ENCODE data around the gene ZNF571. TPM values are rescaled to one million over a fixed set of nuclear protein-coding genes. Genes with fewer than 3 reads are reported as not detected.
A peak's percentile ranks its signal among the peaks of the same experiment; 100 is the strongest.

The ZNF571 gene
- total and polyA plus RNA-seq, 2 experiments from 2014 or later: 4.4 to 5.0 TPM

DNA sequence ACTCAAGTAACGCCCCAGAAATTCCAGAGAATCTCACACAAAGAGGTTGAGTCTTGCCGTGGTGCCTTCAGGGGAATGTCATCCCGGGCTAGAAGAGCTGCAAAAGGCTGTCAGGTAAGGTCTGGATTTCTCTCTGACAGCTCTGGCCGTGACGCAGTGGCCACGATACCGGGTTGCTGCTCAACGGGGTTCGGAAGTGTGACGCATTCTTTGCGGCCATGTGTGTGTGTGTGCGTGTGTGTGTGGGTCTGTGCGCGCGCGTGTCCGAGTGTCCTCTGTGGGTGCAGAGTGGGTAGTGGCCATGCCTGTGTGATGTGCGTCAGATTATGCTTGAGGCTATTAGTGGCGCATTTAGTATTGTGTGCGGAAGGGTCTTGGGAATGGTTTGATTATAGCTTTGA, 390 bp upstream of the ZNF571 start:
- peaks cover 43% of the 10 kb centered on the region for H3K9me3 Mint-ChIP-seq
- Histone ChIP-seq H3K4me3 (peak overlapping the region; percentile 88), H3F3A (replicated peaks; ENCODE audit: low read depth) (peaks cover 7% of the 10 kb centered on the region), H3K27me3 (ENCODE audit: insufficient read depth) (peaks cover 13% of the 10 kb centered on the region), H3K9me2 (ENCODE audit: insufficient read depth) (no peaks in the 10 kb centered on the region; the same call in 1 of the 2 replicates), H3K27ac (ENCODE audit: low read depth) (no peak overlapping the region), H3K79me2 (replicated peaks; ENCODE audit: insufficient read depth) (peaks cover 3% of the 10 kb centered on the region), H3K4me1 (ENCODE audit: insufficient read depth) (peaks cover 13% of the 10 kb centered on the region; the same call in 1 of the 2 replicates), H2AFZ (peak overlapping the region; percentile 96), H3K36me3 (ENCODE audit: insufficient read depth) (0 out of 2 replicates have a peak, but pooled peaks cover 4% of the 10 kb centered on the region), H3K4me2 (peak overlapping the region; percentile 81), H4K20me1 (replicated peaks; ENCODE audit: insufficient read depth) (no peaks in the 10 kb centered on the region)
- peak overlapping the region; percentile 99 for H3K4me3 Mint-ChIP-seq
- peaks cover 25% of the 10 kb centered on the region for H3K36me3 Mint-ChIP-seq (ENCODE audit: low read depth)
- peak overlapping the region; percentile 99; the same call in 1 of the 2 replicates for H3K27ac Mint-ChIP-seq
- H3K27me3 Mint-ChIP-seq (ENCODE audit: insufficient read depth, low read depth, poor library complexity): peaks cover 9% of the 10 kb centered on the region
- no peak for DNase-seq (ENCODE audit: low spot score)
- peak; percentile 6 for TF ChIP-seq CREB1 (CRISPR knock-in tag; IDR thresholded peaks at IDR 0.05; ENCODE audit: low read depth)
- TF ChIP-seq, protein P1, sequence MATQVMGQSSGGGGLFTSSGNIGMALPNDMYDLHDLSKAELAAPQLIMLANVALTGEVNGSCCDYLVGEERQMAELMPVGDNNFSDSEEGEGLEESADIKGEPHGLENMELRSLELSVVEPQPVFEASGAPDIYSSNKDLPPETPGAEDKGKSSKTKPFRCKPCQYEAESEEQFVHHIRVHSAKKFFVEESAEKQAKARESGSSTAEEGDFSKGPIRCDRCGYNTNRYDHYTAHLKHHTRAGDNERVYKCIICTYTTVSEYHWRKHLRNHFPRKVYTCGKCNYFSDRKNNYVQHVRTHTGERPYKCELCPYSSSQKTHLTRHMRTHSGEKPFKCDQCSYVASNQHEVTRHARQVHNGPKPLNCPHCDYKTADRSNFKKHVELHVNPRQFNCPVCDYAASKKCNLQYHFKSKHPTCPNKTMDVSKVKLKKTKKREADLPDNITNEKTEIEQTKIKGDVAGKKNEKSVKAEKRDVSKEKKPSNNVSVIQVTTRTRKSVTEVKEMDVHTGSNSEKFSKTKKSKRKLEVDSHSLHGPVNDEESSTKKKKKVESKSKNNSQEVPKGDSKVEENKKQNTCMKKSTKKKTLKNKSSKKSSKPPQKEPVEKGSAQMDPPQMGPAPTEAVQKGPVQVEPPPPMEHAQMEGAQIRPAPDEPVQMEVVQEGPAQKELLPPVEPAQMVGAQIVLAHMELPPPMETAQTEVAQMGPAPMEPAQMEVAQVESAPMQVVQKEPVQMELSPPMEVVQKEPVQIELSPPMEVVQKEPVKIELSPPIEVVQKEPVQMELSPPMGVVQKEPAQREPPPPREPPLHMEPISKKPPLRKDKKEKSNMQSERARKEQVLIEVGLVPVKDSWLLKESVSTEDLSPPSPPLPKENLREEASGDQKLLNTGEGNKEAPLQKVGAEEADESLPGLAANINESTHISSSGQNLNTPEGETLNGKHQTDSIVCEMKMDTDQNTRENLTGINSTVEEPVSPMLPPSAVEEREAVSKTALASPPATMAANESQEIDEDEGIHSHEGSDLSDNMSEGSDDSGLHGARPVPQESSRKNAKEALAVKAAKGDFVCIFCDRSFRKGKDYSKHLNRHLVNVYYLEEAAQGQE (IDR thresholded peaks at IDR 0.05; ENCODE audit: unreplicated experiment): no peak
- H3K4me1 Mint-ChIP-seq: peaks cover 6% of the 10 kb centered on the region; the same call in 2 of the 3 replicates
- no peak for ATAC-seq

GRCh38 chr19:37593996-37594303, 642 bp downstream of the ZNF571 start:
- Histone ChIP-seq H3K36me3 (ENCODE audit: insufficient read depth) (0 out of 2 replicates have a peak, but pooled peaks cover 4% of the 10 kb centered on the region), H3K4me2 (peak overlapping the region; percentile 96), H3F3A (replicated peaks; ENCODE audit: low read depth) (peaks cover 7% of the 10 kb centered on the region), H4K20me1 (replicated peaks; ENCODE audit: insufficient read depth) (no peaks in the 10 kb centered on the region), H3K9me2 (ENCODE audit: insufficient read depth) (no peaks in the 10 kb centered on the region; the same call in 1 of the 2 replicates), H3K4me3 (peak overlapping the region; percentile 88), H3K27me3 (ENCODE audit: insufficient read depth) (peaks cover 13% of the 10 kb centered on the region), H3K4me1 (ENCODE audit: insufficient read depth) (peaks cover 13% of the 10 kb centered on the region; the same call in 1 of the 2 replicates), H3K27ac (ENCODE audit: low read depth) (peak overlapping the region; percentile 78), H3K79me2 (replicated peaks; ENCODE audit: insufficient read depth) (peaks cover 3% of the 10 kb centered on the region), H2AFZ (peak overlapping the region; percentile 99)
- peaks cover 6% of the 10 kb centered on the region; the same call in 2 of the 3 replicates for H3K4me1 Mint-ChIP-seq
- H3K27ac Mint-ChIP-seq: peak overlapping the region; percentile 99
- peaks cover 35% of the 10 kb centered on the region for H3K36me3 Mint-ChIP-seq (ENCODE audit: low read depth)
- peak overlapping the region; percentile 99 for H3K4me3 Mint-ChIP-seq
- ATAC-seq (no peak), DNase-seq (ENCODE audit: low spot score) (no peak)
- peaks cover 49% of the 10 kb centered on the region for H3K9me3 Mint-ChIP-seq
- H3K27me3 Mint-ChIP-seq (ENCODE audit: insufficient read depth, low read depth, poor library complexity): peaks cover 9% of the 10 kb centered on the region
- no peak for TF ChIP-seq JUNB (IDR thresholded peaks at IDR 0.05; ENCODE audit: unreplicated experiment)
- TF ChIP-seq STAT1 (IDR thresholded peaks at IDR 0.05; ENCODE audit: unreplicated experiment): no peak
- TF ChIP-seq, protein P1 (IDR thresholded peaks at IDR 0.05; ENCODE audit: unreplicated experiment): no peak
- TF ChIP-seq EZH2 (IDR thresholded peaks at IDR 0.05; ENCODE audit: low read depth, unreplicated experiment): no peak
- TF ChIP-seq, protein P2, sequence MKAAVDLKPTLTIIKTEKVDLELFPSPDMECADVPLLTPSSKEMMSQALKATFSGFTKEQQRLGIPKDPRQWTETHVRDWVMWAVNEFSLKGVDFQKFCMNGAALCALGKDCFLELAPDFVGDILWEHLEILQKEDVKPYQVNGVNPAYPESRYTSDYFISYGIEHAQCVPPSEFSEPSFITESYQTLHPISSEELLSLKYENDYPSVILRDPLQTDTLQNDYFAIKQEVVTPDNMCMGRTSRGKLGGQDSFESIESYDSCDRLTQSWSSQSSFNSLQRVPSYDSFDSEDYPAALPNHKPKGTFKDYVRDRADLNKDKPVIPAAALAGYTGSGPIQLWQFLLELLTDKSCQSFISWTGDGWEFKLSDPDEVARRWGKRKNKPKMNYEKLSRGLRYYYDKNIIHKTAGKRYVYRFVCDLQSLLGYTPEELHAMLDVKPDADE (IDR thresholded peaks at IDR 0.05): no peak
- TF ChIP-seq ZNF331 (CRISPR knock-in tag; IDR thresholded peaks at IDR 0.05; ENCODE audit: low read depth): no peak
- TF ChIP-seq, protein P3, sequence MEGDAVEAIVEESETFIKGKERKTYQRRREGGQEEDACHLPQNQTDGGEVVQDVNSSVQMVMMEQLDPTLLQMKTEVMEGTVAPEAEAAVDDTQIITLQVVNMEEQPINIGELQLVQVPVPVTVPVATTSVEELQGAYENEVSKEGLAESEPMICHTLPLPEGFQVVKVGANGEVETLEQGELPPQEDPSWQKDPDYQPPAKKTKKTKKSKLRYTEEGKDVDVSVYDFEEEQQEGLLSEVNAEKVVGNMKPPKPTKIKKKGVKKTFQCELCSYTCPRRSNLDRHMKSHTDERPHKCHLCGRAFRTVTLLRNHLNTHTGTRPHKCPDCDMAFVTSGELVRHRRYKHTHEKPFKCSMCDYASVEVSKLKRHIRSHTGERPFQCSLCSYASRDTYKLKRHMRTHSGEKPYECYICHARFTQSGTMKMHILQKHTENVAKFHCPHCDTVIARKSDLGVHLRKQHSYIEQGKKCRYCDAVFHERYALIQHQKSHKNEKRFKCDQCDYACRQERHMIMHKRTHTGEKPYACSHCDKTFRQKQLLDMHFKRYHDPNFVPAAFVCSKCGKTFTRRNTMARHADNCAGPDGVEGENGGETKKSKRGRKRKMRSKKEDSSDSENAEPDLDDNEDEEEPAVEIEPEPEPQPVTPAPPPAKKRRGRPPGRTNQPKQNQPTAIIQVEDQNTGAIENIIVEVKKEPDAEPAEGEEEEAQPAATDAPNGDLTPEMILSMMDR (conservative IDR thresholded peaks at IDR 0.05; ENCODE audit: low read depth in 2 of 2): no peak
- no peak for TF ChIP-seq ZNF114 (CRISPR knock-in tag; IDR thresholded peaks at IDR 0.05)
- no peak for TF ChIP-seq CREB1 (CRISPR knock-in tag; IDR thresholded peaks at IDR 0.05; ENCODE audit: low read depth)
- TF ChIP-seq POLR2AphosphoS5 (IDR thresholded peaks at IDR 0.05; ENCODE audit: low read depth): no peak
- TF ChIP-seq NANOG (IDR thresholded peaks at IDR 0.05; ENCODE audit: borderline replicate concordance): no peak
- TF ChIP-seq EZH2phosphoT487 (IDR thresholded peaks at IDR 0.05; ENCODE audit: unreplicated experiment): no peak

Data from GM23338 (cell line).